Measurements from ENCODE around the gene TMEM81.

DNA sequence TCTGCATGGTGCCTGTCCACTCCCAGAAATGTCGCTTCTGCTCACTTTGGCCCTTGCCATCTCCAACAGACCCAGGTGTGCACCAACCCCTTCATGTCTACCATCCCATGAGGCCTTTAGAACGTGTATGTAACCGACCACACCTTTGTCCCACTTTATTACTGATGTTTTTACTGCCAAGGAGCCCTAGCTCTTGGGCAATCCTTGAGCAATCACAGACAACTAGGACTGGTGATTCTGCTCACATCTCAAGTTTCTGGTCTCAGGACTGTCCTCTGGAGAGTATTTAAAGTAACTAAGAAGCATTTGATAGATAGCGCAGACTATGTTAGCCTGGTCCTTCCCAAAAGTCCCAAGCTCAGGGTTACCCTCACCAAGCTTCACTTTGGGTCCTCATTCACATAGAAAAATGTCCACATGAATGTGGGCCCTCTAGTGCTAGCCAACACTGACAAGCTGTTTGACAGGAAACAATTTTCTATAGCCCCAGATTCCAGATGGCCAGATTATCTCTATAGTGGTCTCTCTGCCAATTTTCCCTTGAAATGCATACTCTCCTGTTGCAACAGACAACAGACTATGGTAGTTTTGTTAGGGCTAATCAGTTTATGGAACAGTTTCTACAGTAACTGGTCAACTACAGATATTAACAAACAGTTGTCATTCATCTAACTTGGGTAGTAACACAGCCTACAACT lies 6.9 kb upstream of the TMEM81 start:
- no peak for TF ChIP-seq SREBF2 (IDR thresholded peaks at IDR 0.05)
- TF ChIP-seq, protein P1, sequence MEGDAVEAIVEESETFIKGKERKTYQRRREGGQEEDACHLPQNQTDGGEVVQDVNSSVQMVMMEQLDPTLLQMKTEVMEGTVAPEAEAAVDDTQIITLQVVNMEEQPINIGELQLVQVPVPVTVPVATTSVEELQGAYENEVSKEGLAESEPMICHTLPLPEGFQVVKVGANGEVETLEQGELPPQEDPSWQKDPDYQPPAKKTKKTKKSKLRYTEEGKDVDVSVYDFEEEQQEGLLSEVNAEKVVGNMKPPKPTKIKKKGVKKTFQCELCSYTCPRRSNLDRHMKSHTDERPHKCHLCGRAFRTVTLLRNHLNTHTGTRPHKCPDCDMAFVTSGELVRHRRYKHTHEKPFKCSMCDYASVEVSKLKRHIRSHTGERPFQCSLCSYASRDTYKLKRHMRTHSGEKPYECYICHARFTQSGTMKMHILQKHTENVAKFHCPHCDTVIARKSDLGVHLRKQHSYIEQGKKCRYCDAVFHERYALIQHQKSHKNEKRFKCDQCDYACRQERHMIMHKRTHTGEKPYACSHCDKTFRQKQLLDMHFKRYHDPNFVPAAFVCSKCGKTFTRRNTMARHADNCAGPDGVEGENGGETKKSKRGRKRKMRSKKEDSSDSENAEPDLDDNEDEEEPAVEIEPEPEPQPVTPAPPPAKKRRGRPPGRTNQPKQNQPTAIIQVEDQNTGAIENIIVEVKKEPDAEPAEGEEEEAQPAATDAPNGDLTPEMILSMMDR (IDR thresholded peaks at IDR 0.05) = no peak
- TF ChIP-seq, protein P2, sequence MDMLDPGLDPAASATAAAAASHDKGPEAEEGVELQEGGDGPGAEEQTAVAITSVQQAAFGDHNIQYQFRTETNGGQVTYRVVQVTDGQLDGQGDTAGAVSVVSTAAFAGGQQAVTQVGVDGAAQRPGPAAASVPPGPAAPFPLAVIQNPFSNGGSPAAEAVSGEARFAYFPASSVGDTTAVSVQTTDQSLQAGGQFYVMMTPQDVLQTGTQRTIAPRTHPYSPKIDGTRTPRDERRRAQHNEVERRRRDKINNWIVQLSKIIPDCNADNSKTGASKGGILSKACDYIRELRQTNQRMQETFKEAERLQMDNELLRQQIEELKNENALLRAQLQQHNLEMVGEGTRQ (IDR thresholded peaks at IDR 0.05) = no peak
- no peak for TF ChIP-seq SMC3 (IDR thresholded peaks at IDR 0.05)
- TF ChIP-seq, protein P3, sequence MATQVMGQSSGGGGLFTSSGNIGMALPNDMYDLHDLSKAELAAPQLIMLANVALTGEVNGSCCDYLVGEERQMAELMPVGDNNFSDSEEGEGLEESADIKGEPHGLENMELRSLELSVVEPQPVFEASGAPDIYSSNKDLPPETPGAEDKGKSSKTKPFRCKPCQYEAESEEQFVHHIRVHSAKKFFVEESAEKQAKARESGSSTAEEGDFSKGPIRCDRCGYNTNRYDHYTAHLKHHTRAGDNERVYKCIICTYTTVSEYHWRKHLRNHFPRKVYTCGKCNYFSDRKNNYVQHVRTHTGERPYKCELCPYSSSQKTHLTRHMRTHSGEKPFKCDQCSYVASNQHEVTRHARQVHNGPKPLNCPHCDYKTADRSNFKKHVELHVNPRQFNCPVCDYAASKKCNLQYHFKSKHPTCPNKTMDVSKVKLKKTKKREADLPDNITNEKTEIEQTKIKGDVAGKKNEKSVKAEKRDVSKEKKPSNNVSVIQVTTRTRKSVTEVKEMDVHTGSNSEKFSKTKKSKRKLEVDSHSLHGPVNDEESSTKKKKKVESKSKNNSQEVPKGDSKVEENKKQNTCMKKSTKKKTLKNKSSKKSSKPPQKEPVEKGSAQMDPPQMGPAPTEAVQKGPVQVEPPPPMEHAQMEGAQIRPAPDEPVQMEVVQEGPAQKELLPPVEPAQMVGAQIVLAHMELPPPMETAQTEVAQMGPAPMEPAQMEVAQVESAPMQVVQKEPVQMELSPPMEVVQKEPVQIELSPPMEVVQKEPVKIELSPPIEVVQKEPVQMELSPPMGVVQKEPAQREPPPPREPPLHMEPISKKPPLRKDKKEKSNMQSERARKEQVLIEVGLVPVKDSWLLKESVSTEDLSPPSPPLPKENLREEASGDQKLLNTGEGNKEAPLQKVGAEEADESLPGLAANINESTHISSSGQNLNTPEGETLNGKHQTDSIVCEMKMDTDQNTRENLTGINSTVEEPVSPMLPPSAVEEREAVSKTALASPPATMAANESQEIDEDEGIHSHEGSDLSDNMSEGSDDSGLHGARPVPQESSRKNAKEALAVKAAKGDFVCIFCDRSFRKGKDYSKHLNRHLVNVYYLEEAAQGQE (IDR thresholded peaks at IDR 0.05) = no peak
- TF ChIP-seq EP300 (IDR thresholded peaks at IDR 0.05) = no peak
- no peak for TF ChIP-seq ELK1 (IDR thresholded peaks at IDR 0.05; ENCODE audit: low read depth, low read length)

Measured in A549 (cell line).